A172 (cell line): ENCODE results near the gene AP1G2. TPM values are rescaled to one million over a fixed set of nuclear protein-coding genes. Genes with fewer than 3 reads are reported as not detected.
"Not testable (repeated sequence)": the region's sequence is repeated elsewhere in the genome, so short reads cannot be mapped to it uniquely, and the experiment has no call there.

ENCODE experiments used
- DNase-seq: peaks from one replicate; pipeline ENCODE4 v3.0.0-alpha.2; 2015; ENCODE audit warnings: low spot score
- total RNA-seq: library from RNA; depleted of rRNA; stranded (reverse); fragments of >200 nt; shearing (Covaris generic); gene quantifications from 2 replicates; pipeline ENCODE4 v1.2.3, GENCODE V29; 2014

The AP1G2 gene
- total RNA-seq, 1 experiment from 2014 or later, result 16.6 TPM

DNA sequence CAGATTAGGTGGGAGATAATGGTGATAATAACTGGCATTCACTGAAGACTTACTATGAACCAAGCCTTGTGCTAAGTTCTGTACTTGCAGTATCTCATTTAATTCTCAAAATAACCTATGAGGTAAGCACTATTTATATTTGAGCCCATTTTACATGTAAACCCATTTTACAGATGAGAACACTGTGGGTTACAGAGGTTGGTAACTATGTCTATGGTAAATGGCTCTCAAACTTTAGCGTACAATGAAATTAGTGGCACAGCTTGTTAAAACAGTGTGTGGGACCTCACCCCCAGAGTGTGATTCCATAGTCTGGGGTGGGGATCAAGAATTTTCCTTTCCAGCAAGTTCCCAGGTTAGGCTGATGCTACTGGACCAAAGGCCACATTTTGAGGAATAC, 33.2 kb upstream of the AP1G2 start:
- DNase-seq, result no peak

DNA sequence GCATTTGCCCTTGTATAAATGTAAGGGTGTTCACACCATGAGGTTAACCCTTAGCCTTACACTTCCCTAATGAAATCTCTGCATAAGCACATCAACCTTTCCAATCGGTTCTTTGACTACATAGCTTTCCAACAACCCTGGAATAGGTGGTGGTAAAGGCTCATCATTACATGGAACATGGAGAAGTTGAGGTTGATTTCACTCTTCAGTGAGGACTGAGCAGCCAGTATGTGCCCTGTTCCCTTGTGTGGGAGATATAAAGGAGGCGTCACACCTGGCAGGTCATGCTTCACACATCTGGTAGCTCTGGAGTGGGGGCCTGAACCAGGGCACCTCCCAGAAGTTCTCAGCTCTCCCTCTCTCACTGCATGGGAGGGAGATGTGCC, 32.7 kb upstream of the AP1G2 start:
- DNase-seq, result no peak

DNA sequence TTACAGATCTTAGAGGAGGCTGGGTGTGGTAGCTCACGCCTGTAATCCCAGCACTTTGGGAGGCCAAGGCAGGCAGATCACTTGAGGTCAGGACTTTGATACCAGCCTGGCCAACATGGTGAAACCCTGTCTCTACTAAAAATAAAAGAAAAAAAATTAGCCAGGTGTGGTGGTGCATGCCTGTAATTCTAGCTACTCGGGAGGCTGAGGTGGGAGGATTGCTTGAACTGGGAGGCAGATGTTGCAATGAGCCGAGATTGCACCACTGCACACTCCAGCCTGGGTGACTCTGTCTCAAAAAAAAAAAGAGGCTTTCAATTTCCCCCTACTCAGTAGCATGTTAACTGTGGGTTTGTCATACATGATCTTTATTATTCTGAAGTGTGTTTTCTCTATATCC, 26.6 kb upstream of the AP1G2 start:
- DNase-seq, result not testable (repeated sequence)

DNA sequence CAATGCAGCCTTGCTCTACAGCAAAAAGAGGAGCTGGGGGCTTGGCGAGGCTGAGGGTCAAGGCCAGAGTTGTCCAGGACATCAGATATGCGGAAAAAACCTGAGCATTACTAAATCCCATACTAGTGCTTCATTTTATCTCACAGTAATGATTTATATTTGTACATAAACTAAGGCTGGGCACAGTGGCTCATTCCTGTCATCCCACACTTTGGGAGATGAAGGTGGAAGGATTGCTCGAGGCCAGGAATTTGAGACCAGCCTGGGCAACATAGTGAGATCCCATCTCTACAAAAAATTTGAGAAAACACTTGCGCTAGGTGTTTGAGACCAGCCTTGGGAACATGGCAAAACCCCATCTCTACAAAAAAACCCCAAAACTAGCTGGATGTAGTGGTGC, 22.6 kb upstream of the AP1G2 start:
- DNase-seq, result no peak

DNA sequence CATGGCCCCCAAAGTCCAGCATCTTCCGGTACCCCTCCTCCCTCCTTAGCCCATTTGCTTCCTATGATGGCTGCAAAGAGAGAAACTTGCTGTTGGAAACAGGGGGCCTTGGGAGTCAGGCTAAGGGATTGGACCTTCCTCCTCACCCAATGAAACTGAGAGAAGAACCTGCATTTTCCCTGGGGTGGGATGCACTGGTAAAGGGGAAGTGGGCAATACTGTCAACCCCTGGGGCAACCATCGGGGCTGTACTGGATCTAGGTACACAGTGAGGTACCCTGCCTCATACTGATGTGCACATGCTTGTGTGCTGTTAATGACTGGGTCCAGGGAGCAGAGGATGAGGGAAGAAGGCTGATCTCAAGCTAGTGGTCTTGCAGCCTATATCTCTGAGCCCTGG, 22.0 kb upstream of the AP1G2 start:
- no peak for DNase-seq

DNA sequence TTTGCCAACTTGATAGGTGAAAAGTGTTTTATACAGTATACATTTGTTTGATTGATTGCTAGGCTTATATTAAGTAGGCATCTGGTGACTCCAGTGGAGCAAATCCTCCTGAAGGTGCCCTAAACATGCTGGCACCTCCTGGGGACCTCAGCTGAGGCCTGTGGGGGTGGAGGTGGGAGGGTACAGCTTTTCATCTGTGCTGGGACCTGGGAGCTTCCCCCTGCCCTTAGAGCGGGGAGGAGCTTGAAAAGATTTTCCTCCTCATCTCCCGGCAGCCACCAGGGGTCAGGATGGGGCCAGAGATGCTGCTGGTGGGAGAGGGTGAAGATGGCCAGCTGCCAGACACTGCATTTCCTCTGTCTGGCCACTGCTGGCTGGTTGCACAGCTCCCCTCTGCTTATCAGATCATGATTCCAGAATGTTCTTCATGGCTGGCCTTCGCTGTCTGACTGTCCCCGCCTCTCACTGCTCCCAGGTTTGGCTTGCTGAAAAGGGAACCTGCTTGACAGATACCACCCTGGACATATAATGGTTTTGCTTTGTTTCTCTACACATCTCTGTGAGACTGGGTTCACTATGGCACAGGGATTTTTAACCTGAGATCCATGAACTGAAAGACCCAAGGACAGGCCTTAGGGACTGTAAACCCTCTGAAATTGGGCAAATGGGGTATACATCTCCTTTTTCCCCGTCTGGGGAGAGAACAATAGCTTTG, 21.4 kb upstream of the AP1G2 start:
- DNase-seq, result peak; percentile 78

DNA sequence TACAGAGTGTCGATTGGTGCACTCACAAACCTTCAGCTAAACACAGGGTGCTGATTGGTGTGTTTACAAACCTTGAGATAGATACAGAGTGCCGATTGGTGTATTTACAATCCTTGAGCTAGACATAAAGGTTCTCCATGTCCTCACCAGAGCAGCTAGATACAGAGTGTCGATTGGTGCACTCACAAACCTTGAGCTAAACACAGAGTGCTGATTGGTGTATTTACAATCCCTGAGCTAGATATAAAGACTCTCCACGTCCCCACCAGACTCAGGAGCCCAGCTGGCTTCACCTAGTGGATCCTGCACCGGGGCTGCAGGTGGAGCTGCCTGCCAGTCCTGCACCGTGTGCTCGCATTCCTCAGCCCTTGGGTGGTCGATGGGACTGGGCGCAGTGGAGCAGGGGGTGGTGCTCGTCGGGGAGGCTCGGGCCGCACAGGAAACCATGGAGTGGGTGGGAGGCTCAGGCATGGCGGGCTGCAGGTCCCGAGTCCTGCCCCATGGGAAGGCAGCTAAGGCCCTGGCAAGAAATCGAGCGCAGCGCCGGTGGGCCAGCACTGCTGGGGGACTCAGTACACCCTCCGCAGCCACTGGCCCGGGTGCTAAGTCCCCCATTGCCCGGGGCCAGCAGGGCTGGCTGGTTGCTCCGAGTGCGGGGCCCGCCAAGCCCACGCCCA, 17.1 kb upstream of the AP1G2 start:
- DNase-seq, result not testable (repeated sequence)

DNA sequence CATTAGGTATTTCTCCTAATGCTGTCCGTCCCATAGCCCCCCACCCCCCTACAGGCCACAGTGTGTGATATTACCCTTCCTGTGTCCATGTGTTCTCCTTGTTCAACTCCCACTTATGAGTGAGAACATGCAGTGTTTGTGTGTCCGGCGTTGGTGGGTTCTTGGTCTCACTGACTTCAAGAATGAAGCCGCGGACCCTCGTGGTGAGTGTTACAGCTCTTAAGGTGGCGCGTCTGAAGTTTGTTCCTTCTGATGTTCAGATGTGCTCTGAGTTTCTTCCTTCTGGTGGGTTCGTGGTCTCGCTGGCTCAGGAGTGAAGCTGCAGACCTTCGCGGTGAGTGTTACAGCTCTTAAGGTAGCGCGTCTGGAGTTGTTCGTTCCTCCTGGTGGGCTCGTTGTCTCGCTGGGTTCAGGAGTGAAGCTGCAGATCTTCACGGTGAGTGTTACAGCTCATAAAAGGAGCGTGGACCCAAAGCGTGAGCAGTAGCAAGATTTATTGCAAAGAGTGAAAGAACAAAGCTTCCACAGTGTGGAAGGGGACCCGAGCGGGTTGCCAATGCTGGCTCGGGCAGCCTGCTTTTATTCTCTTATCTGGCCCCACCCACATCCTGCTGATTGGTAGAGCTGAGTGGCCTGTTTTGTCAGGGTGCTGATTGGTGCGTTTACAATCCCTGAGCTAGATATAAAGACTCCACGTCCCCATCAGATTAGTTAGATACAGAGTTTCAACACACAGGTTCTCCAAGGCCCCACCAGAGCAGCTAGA, 16.4 kb upstream of the AP1G2 start:
- not testable (repeated sequence) for DNase-seq

DNA sequence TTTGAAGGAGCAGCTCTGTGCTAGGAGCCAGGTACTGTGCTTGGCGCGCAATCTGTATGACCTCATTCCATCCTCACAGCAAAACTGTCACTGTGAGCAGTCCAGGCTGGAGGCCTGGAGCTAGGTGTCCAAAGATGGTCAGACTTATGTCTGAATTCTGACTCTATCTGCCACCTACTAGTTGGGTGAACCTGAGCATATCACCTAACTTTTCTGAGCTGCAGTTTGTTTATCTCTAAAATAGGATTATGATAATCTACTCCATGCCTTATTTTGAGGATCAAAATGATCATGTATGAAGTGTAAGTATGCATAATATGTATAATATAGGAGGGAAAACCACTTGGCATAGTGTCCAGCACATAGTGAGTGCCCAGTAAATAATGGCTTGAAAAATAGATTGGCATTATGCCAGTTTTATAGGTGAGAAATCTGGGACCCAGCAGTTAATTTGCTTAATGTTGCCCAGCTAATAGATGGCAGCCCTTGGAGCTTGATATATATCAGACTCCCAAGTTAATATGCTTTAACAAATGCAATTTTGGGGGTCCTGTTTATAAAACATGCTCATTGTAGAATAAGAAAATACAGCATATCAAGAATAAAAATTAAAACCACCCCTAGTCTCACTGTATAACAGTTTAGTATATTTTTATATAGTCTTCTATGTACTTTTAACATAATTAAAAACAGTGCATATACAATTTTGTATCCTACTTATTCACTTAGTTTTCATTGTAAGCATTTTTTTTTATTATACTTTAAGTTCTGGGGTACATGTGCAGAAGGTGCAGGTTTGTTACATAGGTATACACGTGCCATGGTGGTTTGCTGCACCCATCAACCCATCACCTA, 15.5 kb upstream of the AP1G2 start:
- no peak for DNase-seq

DNA sequence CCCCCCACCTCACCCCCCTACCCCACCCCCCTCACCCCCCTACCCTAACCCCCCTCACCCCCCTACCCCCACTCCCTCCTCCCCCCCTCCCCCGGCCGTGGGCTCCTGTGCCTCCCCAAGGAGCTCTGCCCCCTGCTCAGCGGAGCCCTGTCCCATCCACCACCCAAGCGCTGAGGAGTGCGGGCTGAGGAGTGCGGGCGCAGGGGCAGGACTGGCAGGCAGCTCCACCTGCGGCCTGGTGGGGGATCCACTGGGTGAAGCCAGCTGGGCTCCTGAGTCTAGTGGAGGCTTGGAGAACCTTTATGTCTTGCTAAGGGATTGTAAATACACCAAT, 13.3 kb upstream of the AP1G2 start:
- no peak for DNase-seq

DNA sequence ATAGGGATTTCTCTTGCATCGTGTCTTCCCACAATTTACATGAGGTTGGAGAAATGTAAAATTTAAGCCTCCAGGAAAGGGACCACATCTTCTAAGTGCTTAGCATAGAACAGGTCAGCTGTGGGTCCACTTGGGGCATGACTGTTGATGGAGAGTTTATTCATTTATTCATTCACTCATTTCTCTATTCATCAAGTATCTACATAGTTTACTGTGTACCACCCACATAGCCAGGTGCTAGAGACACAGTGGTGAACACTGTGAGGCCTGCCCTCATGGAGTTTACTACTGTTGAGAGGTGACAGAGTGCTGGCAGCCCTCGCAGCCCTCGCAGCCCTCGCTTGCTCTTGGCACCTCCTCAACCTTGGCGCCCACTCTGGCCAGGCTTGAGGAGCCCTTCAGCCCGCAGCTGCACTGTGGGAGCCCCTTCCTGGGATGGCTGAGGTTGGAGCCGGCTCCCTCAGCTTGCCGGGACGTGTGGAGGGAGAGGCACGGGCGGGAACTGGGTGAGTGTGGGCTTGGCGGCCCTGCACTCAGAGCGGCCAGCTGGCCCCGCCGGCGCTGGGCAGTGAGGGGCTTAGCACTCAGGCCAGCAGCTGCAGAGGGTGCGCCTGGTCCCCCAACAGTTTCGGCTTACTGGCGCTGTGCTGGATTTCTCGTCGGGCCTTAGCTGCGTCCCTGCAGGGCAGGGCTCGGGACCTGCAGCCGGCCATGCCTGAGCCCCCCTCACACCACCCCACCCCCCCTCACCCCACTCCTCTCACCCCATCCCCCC, 12.7 kb upstream of the AP1G2 start:
- DNase-seq, result no peak

DNA sequence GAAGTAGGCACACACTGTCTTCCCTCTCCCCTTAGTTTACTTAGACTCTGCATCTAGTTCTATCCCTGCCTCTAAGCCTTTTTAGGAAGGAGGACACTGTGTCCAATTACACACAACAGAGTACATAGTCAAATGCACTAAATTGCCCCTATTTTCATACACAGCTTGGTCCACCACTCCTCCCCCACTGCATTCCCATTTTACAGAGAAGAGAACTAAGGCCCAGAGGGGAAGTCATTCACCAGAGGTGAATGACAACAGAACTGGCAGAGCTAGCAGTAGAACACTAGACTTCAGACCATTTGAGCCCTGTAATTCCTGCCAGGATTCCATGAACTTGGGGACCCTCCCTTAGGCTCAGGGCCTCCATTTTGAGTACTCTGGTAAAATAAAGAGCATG, 12.1 kb upstream of the AP1G2 start:
- DNase-seq, result no peak

DNA sequence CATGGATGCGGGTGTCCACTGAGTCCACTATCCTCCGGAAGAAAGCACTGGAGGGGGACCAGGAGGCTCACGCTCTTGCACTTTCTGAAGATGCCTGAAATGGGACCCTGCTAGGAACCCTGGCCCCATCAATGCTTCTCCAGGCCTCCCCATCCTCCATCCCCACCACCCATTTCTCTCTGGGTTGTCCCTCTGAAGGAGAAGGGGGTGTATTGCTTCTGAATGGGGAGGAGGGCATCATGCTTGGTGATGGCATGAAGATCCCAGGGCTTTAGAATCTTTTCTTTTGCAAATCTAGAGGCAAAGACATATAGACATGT, 11.7 kb upstream of the AP1G2 start:
- DNase-seq, result no peak

DNA sequence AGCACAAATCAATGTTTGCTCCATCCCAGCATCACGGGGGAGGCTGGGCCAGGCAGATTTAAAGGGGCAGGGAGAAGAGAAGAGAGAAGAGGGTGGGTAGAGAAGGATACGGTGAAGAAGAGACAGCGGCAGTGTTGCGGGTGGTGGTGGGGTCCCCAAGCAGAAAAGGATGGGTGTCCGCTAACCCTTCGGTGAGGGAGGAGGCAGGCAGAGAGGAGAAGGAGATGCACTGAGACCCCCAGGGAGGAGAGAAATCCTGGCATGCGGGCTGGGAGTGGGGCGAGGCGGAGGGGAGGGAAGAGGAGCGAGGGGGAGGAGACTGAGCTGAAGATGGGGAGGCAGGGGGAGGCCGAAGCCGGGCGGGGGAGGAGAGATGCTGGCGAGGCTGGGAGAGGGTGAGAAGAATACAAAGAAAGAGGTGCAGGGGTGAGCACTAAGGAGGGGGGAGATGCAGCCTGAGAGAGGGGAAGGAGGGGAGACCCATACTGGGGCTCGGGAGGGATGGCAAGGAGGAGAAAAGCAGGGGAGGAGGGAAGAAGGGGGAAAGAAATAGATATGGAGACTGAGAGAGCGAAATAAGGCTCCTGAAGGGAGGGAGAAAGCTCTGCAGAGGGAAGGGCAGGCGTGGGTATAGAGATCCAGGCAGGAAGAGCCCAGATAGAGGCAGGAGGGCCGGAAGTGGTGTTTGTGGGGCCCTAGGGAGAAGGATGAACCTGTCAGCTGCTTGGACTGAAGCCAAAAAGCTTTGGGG, 11.1 kb upstream of the AP1G2 start, which contains the start of gene JPH4:
JPH4 (minus strand) TSS at position 231 of the 751 bp plus-strand sequence. CDS start 1,337 bp downstream, outside the sequence.
- DNase-seq, result no peak

DNA sequence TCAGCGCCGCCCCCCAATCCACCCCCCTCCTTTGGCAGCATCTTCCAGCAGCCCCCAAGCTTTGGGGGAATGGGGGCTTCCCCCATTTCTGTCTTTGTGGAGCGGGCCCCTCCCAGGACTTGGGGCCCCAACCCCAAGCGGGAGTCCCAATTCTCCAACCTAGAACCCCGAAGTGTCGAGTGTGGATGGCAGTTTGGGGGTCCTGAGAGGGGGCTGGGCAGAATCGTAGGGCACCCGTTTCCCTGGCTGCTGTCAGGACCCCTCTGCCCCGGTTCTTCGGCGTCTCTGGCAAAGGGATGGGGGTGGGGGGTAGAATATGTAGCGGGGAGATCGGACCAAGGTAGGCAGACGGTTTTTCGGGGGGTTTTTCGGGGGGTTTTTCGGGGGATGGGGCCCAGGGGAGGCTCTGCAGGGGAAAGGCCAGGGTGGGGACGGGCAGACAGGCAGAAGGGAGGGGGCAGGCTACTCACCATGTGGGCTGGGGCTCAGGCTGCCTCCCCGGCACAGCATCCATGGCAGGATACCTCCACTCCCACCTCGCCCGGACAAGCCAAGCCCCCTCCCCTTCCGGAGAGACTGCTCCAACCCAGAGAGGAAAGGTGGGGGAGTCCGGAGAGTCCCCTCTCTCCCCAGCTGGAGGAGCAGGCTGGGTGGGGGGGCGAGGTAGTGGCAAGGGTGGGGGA, 10.3 kb upstream of the AP1G2 start:
- no peak for DNase-seq

DNA sequence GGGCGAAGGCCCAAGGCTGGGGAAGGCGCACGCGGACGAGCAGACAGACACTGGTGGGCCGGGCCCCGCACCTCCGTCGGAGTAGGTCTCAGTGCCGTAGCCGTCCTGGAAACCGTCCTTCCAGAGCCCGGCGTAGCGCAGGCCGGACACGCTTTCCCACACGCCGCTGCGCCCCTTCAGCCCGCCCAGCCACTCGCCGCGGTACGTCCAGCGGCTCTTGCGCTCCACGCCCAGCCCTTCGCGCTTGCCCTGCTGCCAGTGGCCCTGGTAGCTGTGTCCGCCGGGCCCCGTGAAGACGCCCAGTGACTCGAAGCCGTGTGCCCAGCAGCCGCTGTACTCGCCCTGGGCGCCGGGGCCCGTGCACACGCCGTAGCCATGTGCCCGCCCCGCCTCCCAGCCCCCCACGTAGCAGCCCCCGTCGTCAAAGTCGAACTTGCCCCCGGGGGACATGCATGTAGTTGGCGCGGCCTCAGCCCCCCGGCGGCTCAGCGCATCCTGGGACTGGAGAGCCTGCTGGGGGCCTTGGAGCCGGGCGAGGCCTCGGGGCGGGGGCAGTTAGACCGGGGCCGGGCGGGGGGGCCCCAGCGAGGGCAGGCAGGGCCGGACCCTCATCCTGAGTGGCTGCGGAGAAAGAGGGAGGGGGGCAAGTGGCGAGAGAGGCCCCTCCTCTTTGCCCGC, 9.6 kb upstream of the AP1G2 start:
- no peak for DNase-seq

DNA sequence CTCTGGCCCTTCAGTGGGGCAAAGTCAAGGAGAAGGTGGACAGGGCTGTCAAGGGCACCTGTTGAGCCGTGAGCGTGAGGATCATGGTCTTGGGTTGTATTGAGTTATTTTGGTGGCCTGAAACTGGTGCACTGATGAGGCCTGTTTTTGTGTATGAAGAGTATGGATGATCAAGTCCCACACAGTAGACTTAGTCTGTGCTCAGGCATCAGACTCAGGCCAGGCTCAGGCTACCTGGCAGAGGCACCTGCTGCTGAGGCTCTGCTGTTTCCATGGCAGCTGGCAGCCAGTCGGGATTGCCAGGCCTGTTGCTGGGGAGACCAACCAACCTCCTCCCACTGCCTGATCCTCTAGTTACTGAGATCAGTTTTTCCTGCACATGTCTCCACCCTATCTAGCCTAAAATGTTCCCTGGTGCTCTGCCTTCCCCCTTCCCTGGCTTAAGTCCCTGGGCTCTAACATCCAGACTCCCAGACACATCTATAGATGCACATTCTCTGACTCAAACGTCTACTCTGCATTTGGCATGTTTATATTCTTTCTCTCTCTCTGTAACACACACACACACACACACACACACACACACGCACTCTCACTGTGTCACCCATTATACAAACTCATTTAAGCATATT, 5.9 kb upstream of the AP1G2 start:
- DNase-seq, result no peak

DNA sequence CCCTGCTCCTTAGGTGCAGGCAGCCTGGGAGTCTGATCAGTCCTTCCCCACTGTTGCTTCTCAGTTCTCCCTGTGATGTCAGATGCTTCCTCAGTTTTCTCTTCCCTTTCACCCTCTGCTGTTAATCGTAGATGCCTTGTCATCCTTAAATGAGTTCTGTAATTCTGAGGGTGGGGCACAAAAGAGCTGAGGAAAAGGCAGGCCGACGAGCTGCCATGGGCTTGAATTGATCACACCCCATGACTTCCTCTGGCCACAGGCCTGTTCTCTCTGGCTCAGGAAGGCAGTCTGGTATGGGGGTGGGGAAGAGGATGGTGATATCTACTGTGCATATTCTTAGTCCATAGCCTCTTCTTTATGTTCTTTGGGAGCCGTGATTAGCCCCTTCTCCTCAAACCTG, 5.2 kb upstream of the AP1G2 start:
- no peak for DNase-seq

DNA sequence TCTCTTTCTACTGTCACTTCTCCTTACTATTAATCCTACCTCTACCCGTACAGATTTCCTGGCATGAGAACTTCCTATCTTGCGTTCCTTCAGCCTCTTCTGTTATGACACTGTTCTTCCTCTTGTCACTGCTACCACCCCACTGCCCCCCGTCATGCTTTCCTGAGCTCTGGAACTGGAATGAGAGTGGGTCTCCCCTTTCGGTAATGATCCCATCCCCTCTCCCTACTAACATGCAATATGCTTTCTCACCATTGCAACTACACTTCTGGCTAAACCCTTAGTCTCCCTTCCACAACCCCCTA, 4.9 kb upstream of the AP1G2 start:
- DNase-seq, result no peak
